CD4-positive, alpha-beta T cell treated with Interleukin-21 for 1 hour (primary cell): ENCODE results near the gene PLAAT3.
"Not testable (repeated sequence)": the region's sequence is repeated elsewhere in the genome, so short reads cannot be mapped to it uniquely, and the experiment has no call there.

Source experiments
- DNase-seq: peaks from one replicate; pipeline ENCODE4 v3.0.0-alpha.2; 2020

The PLAAT3 gene

GRCh38 chr11:63608353-63609345 lies 5.6 kb downstream of the PLAAT3 start:
- no peak for DNase-seq

GRCh38 chr11:63603180-63603518 lies 11.1 kb downstream of the PLAAT3 start:
- DNase-seq: no peak

- DNase-seq: not testable (repeated sequence)
Measured at GRCh38 chr11:63602290-63603179, 11.7 kb downstream of the PLAAT3 start.

GRCh38 chr11:63599211-63600122 lies 14.8 kb downstream of the PLAAT3 start:
- DNase-seq: no peak

GRCh38 chr11:63598556-63598955 lies 15.7 kb downstream of the PLAAT3 start:
- no peak for DNase-seq

- no peak for DNase-seq
Measured at GRCh38 chr11:63595296-63595695, 18.9 kb downstream of the PLAAT3 start.

- DNase-seq: no peak
Measured at GRCh38 chr11:63592975-63593395, 21.2 kb downstream of the PLAAT3 start.

GRCh38 chr11:63590024-63590788 lies 24.0 kb downstream of the PLAAT3 start:
- no peak for DNase-seq

- DNase-seq: no peak
Measured at GRCh38 chr11:63589000-63589399, 25.2 kb downstream of the PLAAT3 start.

- DNase-seq: no peak
Measured at GRCh38 chr11:63586451-63587166, 27.6 kb downstream of the PLAAT3 start.

- no peak for DNase-seq
Measured at GRCh38 chr11:63583357-63583677, 30.9 kb downstream of the PLAAT3 start.

- DNase-seq: not testable (repeated sequence)
Measured at GRCh38 chr11:63581224-63581623, 33.0 kb downstream of the PLAAT3 start.

- not testable (repeated sequence) for DNase-seq
Measured at GRCh38 chr11:63578882-63579281, 35.4 kb downstream of the PLAAT3 start.

- DNase-seq: no peak
Measured at GRCh38 chr11:63574856-63575602, 39.2 kb downstream of the PLAAT3 start.

- DNase-seq: peak; percentile 65
Measured at GRCh38 chr11:63573881-63574855, 40.1 kb downstream of the PLAAT3 start.

- no peak for DNase-seq
Measured at GRCh38 chr11:63572026-63572688, 42.1 kb downstream of the PLAAT3 start.

- DNase-seq: no peak
Measured at GRCh38 chr11:63569570-63569969, 44.7 kb downstream of the PLAAT3 start.

- peak; percentile 92 for DNase-seq
Measured at GRCh38 chr11:63567044-63567840, 47.0 kb downstream of the PLAAT3 start.
